ENCODE results near the gene JAM2.
A peak's percentile ranks its signal among the peaks of the same experiment; 100 is the strongest.

JAM2 gene

DNA sequence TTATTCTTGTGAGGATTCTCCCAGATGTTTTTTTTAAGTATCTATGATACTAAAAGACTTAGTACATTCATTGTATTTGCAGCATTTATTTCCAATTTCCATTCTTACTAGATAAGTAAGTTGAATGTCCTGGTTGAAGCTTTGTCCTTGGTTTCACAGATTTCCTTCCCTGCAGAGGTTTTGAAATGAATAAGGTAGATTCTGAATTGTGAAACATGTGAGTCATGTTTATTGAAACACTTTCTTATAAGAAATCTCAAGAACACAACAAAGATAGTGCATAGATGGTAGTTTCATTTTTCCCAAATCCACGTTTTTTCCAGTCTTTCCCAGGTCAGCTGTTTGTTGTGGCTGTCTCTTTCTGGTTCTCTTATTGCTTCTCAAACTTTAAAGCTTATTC, 120.5 kb downstream of the JAM2 start:
- peak; percentile 9 for FAIRE-seq

DNA sequence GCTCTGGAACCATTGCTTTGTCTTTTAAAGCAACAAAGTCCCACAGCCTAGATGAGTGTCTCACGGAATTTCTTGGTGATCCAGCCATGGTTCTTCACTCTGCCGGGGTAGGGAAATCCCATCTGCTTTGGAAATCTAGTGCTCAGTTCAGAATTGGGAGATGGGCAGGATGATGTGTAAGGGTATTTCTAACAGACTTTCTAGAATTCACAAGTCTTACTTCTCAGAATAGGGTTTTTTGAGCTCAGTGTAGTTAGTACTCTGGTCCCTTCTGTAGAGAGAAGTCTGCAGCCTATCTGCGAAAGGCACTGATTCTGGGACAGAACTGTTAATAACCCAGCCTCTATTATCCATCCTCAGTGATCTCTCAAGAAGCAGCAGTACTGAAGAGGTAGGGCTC, 121.0 kb downstream of the JAM2 start:
- DNase-seq (ENCODE audit: extremely low spot score, insufficient read length, low read depth) (no peak), FAIRE-seq (no peak)

More for the DNA sequence above, 120.5 kb downstream of the JAM2 start:
- DNase-seq (ENCODE audit: extremely low spot score, insufficient read length, low read depth) = no peak

DNA sequence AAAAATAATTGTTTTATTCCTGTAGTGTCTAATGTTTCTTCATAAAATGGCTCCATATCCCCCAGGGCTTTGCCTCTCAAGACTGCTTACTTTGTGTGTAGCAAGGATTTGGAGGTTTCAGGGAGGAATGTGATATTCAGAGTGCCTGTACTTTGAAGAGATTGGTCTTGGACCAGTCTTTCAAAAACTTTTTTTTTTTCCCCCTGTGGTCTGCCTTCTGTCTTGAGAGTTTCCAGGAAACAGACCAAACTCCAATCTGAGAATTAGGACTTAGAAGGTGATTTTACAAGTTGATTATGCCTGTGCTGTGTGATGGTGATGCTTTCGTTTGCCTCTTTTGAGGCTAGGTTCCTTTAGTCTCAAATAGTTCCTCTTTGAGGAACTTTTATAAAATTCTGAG, 121.6 kb downstream of the JAM2 start:
- no peak for DNase-seq (ENCODE audit: extremely low spot score, insufficient read length, low read depth)
- no peak for FAIRE-seq

DNA sequence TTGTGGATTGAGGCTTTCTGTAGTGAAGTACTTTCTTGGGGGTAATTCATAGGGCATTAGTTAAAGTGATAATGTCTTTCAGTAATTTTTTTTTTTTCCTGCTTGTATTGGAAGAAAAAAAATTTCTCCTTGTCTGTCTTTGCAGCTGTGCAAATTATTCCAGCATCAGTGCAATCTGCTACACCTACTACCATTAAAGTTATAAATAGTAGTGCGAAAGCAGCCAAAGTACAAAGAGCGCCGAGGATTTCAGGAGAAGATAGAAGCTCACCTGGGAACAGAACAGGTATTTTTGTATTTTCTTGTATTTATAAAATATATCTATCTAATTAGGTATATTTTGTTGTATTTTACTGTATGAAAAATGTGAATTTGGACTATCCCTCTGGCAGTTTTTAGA, 125.0 kb downstream of the JAM2 start:
- no peak for FAIRE-seq

More for the DNA sequence above, 125.0 kb downstream of the JAM2 start:
- no peak for DNase-seq (ENCODE audit: extremely low spot score, insufficient read length, low read depth)

Data from GM18507 (cell line).